Astrocyte of the spinal cord (primary cell): ENCODE results near the gene ADCY1.

Source experiments
- DNase-seq: peaks from one replicate; pipeline ENCODE4 v3.0.0; 2011; ENCODE audit warnings: low read depth, low spot score
- H3K4me3 ChIP-seq: 2 replicates; pipeline ENCODE4 v1.5.1; 2011; ENCODE audit warnings: low read depth, mild to moderate bottlenecking, low read length, moderate library complexity
- in situ Hi-C: cut with HindIII; loops from 2 replicates; pipeline ENCODE4 v1.10.0; 2017; ENCODE audit warnings: low sequenced_read_pairs
- TF ChIP-seq, protein P1 (sequence below): IDR thresholded peaks from 2 replicates; pipeline ENCODE4 v1.5.1; 2012; ENCODE audit warnings: low read depth, mild to moderate bottlenecking, low read length, inconsistent platforms

ADCY1 gene

DNA sequence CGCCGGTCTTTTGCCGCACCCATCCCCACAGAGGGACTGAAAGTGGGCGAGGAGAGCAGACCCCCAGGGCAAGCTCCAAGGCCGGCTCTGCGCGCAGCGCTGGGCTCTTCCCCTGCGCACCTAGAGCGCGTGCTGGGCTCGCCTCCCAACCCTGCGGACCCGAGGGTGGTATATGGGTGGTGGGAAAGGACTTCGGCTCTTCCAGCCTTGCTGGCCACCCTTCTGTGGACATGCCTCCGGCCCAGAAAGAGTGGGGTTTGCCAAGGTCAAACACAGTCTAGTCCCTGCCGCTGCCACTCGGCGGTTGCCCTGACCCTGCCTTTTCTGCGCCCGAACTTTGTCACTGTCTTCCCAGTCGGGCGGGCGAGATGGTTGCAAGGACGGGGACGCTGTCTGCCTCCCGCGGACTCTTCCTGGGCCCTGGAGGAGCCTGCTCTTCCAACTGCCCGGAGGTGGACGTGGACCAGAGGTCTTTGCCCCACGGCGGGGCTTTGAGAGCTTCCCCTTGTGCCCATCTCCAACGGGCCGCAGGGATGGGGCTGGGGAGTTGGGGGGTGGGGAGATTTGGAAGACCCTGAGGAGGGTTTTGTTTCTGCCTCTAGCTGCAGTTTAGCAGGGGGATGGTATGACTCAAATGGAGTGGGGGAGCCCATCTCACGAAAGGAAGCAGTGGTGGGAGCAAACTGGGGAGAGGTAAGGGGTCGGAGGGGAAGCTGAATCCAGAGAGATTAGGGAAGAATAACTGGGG lies 1.5 kb downstream of the ADCY1 start:
- in situ Hi-C loops = no loop called here
- no peak for DNase-seq
- TF ChIP-seq, protein P1, sequence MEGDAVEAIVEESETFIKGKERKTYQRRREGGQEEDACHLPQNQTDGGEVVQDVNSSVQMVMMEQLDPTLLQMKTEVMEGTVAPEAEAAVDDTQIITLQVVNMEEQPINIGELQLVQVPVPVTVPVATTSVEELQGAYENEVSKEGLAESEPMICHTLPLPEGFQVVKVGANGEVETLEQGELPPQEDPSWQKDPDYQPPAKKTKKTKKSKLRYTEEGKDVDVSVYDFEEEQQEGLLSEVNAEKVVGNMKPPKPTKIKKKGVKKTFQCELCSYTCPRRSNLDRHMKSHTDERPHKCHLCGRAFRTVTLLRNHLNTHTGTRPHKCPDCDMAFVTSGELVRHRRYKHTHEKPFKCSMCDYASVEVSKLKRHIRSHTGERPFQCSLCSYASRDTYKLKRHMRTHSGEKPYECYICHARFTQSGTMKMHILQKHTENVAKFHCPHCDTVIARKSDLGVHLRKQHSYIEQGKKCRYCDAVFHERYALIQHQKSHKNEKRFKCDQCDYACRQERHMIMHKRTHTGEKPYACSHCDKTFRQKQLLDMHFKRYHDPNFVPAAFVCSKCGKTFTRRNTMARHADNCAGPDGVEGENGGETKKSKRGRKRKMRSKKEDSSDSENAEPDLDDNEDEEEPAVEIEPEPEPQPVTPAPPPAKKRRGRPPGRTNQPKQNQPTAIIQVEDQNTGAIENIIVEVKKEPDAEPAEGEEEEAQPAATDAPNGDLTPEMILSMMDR = no peak
- H3K4me3 ChIP-seq = no peak overlapping the region

DNA sequence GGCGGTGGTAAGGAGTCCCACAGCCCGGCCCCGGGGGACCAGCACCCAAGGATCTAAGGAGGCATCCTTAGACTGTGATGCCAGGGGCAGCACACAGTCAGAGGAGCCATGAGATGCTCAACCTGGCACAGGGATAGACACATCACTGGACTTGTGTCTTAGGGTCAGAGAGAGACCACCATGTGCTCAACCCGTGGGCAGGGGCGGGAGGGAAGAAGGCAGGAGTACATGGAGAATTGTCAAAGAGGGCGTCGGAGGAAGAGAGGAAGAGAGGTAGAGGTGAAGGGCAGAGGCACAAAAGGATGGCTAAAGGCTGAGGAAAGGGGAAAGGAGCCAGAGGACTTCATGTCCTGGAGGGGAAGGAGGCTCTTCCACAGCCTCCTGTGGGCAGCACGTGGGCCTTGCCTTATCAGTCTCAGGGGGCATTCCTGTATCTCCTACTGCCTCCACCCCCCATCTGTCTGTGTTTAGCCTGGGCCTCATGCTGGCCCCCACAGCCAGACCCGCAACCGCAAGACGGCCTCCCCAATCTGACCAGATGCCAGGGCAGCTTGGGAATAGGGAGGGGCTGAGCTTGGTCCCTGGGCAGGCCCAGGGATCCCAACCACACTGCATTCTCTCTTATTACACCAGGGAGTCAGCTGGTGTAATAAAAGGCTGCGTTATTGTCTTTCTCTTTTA lies 2.2 kb downstream of the ADCY1 start:
- no peak for DNase-seq

DNA sequence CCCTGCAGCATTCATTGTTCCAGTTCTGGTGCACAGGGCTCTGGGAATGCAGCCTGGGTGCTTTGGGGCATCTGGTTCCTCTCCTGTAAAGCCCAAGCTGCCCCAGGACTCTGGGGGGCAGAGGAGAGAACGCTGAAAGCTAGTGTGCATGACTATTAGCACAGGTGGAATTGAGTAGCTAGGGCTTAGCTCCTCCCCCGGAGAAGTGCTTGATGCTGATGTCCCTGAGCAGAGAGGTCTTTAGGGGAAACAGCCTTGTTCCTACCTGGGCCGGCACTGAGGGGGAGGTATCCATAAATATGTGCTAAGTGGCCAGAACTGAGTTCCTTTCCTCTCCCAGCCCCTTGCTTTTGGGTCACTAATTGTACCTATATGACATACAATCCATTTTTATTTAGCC lies 3.9 kb downstream of the ADCY1 start:
- DNase-seq = no peak
- in situ Hi-C loops = no loop called here
- TF ChIP-seq, protein P1 = no peak
- H3K4me3 ChIP-seq = no peak overlapping the region

More for the DNA sequence above, 2.2 kb downstream of the ADCY1 start:
- H3K4me3 ChIP-seq = no peak overlapping the region
- TF ChIP-seq, protein P1 = no peak
- in situ Hi-C loops = no loop called here

DNA sequence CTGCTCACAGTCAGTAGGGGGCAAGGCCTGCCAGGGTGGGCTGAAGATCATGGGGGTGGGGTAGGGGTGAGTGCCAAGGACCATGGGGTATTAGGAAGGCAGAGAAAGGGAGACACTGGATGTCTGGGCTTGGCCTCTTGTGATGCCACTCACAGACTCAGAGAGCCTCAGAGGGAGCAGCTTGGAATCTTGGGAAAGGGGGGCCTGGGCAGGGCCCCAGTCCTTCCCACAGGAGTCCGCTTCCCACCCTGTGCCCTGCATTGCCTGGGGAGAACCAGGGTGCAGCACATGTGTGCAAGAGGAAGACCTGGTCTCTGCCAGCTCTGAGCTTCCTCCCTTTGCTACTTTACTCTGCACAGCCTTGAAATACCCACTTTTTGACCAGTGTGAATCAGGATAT lies 4.3 kb downstream of the ADCY1 start:
- TF ChIP-seq, protein P1 = no peak
- in situ Hi-C loops = no loop called here
- no peak for DNase-seq
- no peak overlapping the region for H3K4me3 ChIP-seq

DNA sequence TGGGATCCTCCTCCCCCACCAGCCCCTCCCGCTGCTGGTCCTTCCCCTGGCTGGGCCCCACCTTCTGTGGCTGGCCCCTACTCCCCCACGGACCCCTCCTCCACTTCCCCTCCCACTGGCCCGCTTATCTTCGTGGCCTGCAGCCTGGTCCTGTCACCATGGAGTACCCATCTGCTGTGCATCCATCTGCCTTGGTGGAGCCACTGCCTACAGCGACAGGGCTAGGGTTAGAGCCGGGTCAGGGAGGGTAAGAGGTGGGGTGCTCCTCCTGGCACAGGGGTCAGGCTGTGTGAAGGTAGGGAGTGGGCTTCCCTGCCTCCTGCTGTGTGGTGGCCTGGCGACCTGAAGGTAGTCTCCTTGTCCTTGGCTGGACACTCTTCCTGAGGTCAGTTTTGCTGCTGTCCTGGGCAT lies 5.2 kb downstream of the ADCY1 start:
- DNase-seq = no peak
- in situ Hi-C loops = no loop called here
- no peak overlapping the region for H3K4me3 ChIP-seq
- TF ChIP-seq, protein P1 = no peak

DNA sequence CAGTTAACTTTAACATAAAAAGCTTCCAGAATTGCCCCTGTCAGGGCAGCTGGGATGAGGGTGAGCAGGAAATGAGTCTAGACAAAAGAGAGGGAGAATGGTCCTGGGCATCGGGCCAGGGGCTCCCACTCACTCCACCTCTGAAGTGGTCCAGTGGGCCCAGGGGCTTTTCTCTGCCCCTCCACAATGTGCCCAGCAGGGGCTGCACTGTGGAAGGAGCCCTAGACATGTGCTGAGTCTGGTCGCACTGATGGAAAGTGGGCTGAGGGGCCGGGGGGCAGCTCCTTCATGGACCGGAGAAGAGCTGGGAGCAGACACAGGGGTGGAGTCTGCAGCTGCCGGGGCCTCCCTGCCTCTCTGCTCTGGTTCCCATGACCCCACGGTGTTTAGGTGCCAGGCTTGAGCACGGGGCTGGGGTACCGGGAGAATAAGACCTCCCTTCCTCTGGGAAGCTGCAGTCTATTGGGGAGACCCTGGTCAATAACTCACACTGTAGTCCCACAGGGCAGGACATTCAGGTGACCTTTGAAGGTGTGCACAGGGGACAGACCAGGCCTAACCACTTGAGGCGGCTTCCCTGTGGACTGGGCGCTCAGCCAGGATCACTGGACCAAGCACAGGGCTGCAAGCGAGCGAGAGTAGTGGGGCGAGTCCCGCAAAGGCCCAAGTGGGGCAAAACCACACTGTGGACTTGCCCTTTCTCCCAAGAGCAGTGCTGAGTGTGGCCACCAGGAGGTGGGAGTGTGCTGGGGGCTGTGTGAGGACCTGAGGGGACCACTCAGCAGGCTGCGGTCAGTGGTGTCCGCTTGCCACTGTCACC lies 6.1 kb downstream of the ADCY1 start:
- in situ Hi-C loops = no loop called here
- H3K4me3 ChIP-seq = no peak overlapping the region
- TF ChIP-seq, protein P1 = peak; percentile 48
- no peak for DNase-seq
